Mesendoderm (in vitro differentiated cells): ENCODE results near the gene PLCB4. TPM values are rescaled to one million over a fixed set of nuclear protein-coding genes. Genes with fewer than 3 reads are reported as not detected.

ENCODE experiments used
- DNase-seq: peaks from one replicate; pipeline ENCODE4 v3.0.0; 2013
- H2AK5ac ChIP-seq: 2 replicates; pipeline ENCODE4 v1.6.1; 2013; ENCODE audit warnings: low read length, inconsistent platforms
- H2BK120ac ChIP-seq: 2 replicates; pipeline ENCODE4 v1.6.1; 2013; ENCODE audit warnings: low read depth, mild to moderate bottlenecking, low read length, moderate library complexity, mixed read lengths
- H2BK15ac ChIP-seq: replicated peaks from 2 replicates; pipeline ENCODE4 v1.6.1; 2013; ENCODE audit warnings: low read depth, mild to moderate bottlenecking, moderate library complexity
- H2BK5ac ChIP-seq: 2 replicates; pipeline ENCODE4 v1.6.1; 2013; ENCODE audit warnings: low read length, inconsistent platforms
- H3K18ac ChIP-seq: 2 replicates; pipeline ENCODE4 v1.6.1; 2013; ENCODE audit warnings: mild to moderate bottlenecking, low read length, mixed read lengths
- H3K23ac ChIP-seq: one replicate; pipeline ENCODE4 v1.6.1; 2013; ENCODE audit warnings: low read length
- H3K27ac ChIP-seq: 2 replicates; pipeline ENCODE4 v1.5.1; 2013; ENCODE audit warnings: low read depth, mild to moderate bottlenecking, inconsistent platforms, low read length, moderate library complexity
- H3K27me3 ChIP-seq: 2 replicates; pipeline ENCODE4 v1.6.1; 2013; ENCODE audit warnings: low read length, control low read depth, mild to moderate bottlenecking, inconsistent platforms; ENCODE audit not compliant: insufficient read depth, poor library complexity
- H3K36me3 ChIP-seq: 2 replicates; pipeline ENCODE4 v1.6.1; 2013; ENCODE audit warnings: low read length, inconsistent platforms; ENCODE audit not compliant: control insufficient read depth, insufficient read depth
- H3K4ac ChIP-seq: one replicate; pipeline ENCODE4 v1.6.1; 2013; ENCODE audit warnings: low read depth, mild to moderate bottlenecking, low read length, moderate library complexity
- H3K4me1 ChIP-seq: 2 replicates; pipeline ENCODE4 v1.6.1; 2013; ENCODE audit warnings: low read depth, low read length, inconsistent platforms; ENCODE audit not compliant: control insufficient read depth
- H3K4me2 ChIP-seq: 2 replicates; pipeline ENCODE4 v1.6.1; 2013; ENCODE audit warnings: low read length
- H3K4me3 ChIP-seq: 2 replicates; pipeline ENCODE4 v1.5.1; 2013; ENCODE audit warnings: mild to moderate bottlenecking, low read length
- H3K56ac ChIP-seq: one replicate; pipeline ENCODE4 v1.6.1; 2013; ENCODE audit warnings: low read length
- H3K79me1 ChIP-seq: 2 replicates; pipeline ENCODE4 v1.6.1; 2013; ENCODE audit warnings: low read length, inconsistent platforms
- H3K79me2 ChIP-seq: 2 replicates; pipeline ENCODE4 v1.6.1; 2013; ENCODE audit warnings: mild to moderate bottlenecking, low read length; ENCODE audit not compliant: control insufficient read depth, insufficient read depth
- H3K9ac ChIP-seq: 2 replicates; pipeline ENCODE4 v1.6.1; 2013; ENCODE audit warnings: low read length, inconsistent platforms
- H4K5ac ChIP-seq: one replicate; pipeline ENCODE4 v1.6.1; 2013; ENCODE audit warnings: low read length
- H4K8ac ChIP-seq: one replicate; pipeline ENCODE4 v1.6.1; 2013; ENCODE audit warnings: low read depth, mild to moderate bottlenecking, control low read depth, low read length, moderate library complexity
- WGBS: extraction: QIAGEN DNeasy Blood & Tissue Kit; methylation state at CpG from one replicate; pipeline ENCODE4 v1.1.7; 2013; ENCODE audit warnings: low lambda C conversion rate, missing lambda C conversion rate; ENCODE audit not compliant: insufficient coverage; ENCODE audit errors: extremely low coverage; 5-methylcytosine and 5-hydroxymethylcytosine counted together
- polyA plus RNA-seq, 2 experiments: library from polyadenylated mRNA; stranded (reverse); fragments of 200-250 nt; gene quantifications; one replicate each; pipeline ENCODE4 v1.2.3, GENCODE V29; 2013

Gene PLCB4
- polyA plus RNA-seq (2013, experiment 1 of 2) = 5.7 TPM
- polyA plus RNA-seq (2013, experiment 2 of 2) = 6.2 TPM

DNA sequence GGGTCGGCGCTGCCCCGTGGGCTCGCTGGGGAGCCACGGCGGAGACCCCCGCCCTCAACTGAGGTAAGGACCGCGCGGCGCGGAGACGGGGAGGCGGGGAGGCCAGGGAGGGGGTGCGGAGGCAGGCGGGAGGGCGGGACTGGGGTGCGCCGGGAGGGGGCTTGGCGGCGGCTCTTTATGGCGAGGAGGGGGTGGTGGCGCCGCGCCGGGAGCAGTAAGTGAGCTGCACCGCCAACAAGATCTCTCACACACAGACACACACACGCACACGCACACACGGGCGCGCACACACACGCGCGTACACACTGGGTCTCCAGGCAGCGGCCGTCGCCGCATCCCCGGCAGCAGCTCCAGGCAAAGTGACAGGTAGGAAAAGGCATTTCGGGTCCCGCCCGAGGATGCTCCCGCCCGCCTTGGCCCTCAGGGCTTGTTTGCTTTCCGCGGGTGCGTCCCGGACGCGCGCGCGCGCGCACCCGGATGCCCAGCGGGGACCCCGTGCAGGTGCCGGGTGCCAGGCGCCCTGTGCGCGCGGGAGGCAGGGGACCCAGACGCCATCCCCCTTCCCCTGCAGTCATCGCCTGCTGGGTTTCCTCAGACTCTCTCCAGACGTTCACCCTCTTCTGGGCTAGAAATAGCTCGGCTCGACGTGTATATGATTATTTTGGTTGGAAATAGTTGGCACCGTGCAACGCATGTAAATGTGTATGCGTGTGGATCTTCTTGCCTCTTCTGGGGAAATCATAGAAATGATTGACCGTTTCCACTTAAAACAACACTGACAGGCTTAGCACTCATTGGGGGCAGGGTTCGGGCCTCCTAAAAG lies at the start of gene PLCB4:
Gene PLCB4, plus strand, starts transcription at position 247 of the 823 bp plus-strand sequence. CDS start 238,728 bp downstream, outside the sequence.
- Histone ChIP-seq H4K5ac (no peak within 1 kb of the TSS), H4K8ac (peak within 1 kb of the TSS; percentile 79), H3K4ac (peak within 1 kb of the TSS; percentile 63), H2AK5ac (no peak within 1 kb of the TSS), H3K4me1 (peaks cover 17% of the 10 kb centered on the region), H3K79me2 (peaks cover 18% of the 10 kb centered on the region), H2BK120ac (peak within 1 kb of the TSS; percentile 39), H3K4me2 (peak within 1 kb of the TSS; percentile 82), H3K36me3 (no peaks in the 10 kb centered on the region), H3K27me3 (no peaks in the 10 kb centered on the region), H3K4me3 (peak within 1 kb of the TSS; percentile 74), H3K56ac (peak within 1 kb of the TSS; percentile 92), H3K27ac (peak within 1 kb of the TSS; percentile 79), H3K9ac (peak within 1 kb of the TSS; percentile 82), H3K18ac (peak within 1 kb of the TSS; percentile 81), H2BK5ac (peak within 1 kb of the TSS; percentile 20), H3K23ac (no peak within 1 kb of the TSS), H2BK15ac (no peak within 1 kb of the TSS), H3K79me1 (peaks cover 4% of the 10 kb centered on the region)
- DNase-seq = peak; percentile 77
- WGBS = no CpG with 5 or more reads among the region's 75 CpGs

DNA sequence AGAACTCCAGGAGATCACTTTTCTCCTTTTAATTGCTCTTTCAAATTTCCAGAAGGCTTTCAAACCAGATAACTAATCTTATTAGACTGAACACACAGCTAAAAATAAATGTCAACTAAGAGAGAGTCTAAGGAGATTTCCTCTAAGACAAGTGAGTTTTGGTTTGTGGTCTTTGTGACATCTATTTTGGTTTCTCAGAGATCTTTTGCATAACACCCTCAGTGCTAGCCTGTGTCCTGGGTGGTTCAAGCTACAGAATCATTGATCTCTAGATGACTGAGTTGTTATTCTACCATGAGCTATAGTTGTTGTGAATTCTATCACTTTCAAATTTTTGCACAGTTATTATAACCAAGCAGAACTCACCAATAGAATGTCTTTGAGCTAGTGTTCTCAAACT lies 49.1 kb upstream of the PLCB4 start:
- Histone ChIP-seq H4K5ac (no peak overlapping the region), H2BK15ac (no peak overlapping the region), H3K4me1 (peaks cover 3% of the 10 kb centered on the region), H3K9ac (no peak overlapping the region), H3K4ac (no peak overlapping the region), H3K36me3 (no peaks in the 10 kb centered on the region), H4K8ac (no peak overlapping the region), H3K56ac (no peak overlapping the region), H3K4me3 (no peak overlapping the region), H3K18ac (no peak overlapping the region), H3K79me1 (no peaks in the 10 kb centered on the region), H3K4me2 (no peak overlapping the region), H3K23ac (no peak overlapping the region), H2BK120ac (no peak overlapping the region), H2BK5ac (no peak overlapping the region), H3K27me3 (no peaks in the 10 kb centered on the region), H3K27ac (no peak overlapping the region), H3K79me2 (no peaks in the 10 kb centered on the region), H2AK5ac (no peak overlapping the region)
- no peak for DNase-seq

DNA sequence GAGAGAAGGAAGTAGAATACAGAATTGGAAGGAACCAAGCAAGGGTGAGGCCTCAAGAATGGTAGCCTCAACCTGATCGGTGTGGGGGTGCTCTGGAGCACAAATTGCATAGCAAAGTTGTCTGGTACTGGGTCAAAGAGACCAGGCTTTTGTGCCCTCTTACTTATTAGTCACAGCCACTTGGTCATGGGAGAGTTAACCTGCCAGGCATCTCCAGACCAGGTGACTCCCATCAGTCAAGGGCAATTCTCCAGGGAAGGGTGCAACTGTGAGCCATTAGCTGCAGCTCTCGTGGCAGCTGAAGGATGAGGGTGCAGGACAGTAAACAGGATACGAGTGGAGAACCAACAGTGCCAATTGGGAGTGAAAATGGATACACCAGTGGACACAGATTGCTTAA lies 47.7 kb upstream of the PLCB4 start:
- no peaks in the 10 kb centered on the region for H3K27me3 ChIP-seq
- H3K4me3 ChIP-seq = no peak overlapping the region
- no peak overlapping the region for H4K8ac ChIP-seq
- H3K18ac ChIP-seq = no peak overlapping the region
- no peak overlapping the region for H3K27ac ChIP-seq
- H3K4me2 ChIP-seq = no peak overlapping the region
- no CpG with 5 or more reads among the region's 3 CpGs for WGBS
- H2BK5ac ChIP-seq = no peak overlapping the region
- no peak for DNase-seq
- H3K4ac ChIP-seq = no peak overlapping the region
- H3K79me2 ChIP-seq = no peaks in the 10 kb centered on the region
- H3K56ac ChIP-seq = no peak overlapping the region
- no peak overlapping the region for H3K9ac ChIP-seq
- no peak overlapping the region for H3K23ac ChIP-seq
- no peaks in the 10 kb centered on the region for H3K79me1 ChIP-seq
- peaks cover 3% of the 10 kb centered on the region for H3K4me1 ChIP-seq
- H2BK15ac ChIP-seq = no peak overlapping the region
- peak overlapping the region; percentile 52 for H2AK5ac ChIP-seq
- H2BK120ac ChIP-seq = no peak overlapping the region
- no peak overlapping the region for H4K5ac ChIP-seq
- H3K36me3 ChIP-seq = no peaks in the 10 kb centered on the region

- Histone ChIP-seq H3K27me3 (no peaks in the 10 kb centered on the region), H3K27ac (no peak overlapping the region), H3K18ac (no peak overlapping the region), H2BK15ac (no peak overlapping the region), H4K8ac (no peak overlapping the region), H3K56ac (no peak overlapping the region), H3K79me1 (no peaks in the 10 kb centered on the region), H2AK5ac (no peak overlapping the region), H3K23ac (no peak overlapping the region), H3K9ac (no peak overlapping the region), H3K4me1 (peaks cover 3% of the 10 kb centered on the region), H3K4me2 (no peak overlapping the region), H2BK5ac (no peak overlapping the region), H3K79me2 (no peaks in the 10 kb centered on the region), H3K36me3 (no peaks in the 10 kb centered on the region), H4K5ac (no peak overlapping the region), H3K4ac (no peak overlapping the region), H3K4me3 (no peak overlapping the region), H2BK120ac (no peak overlapping the region)
- DNase-seq = peak; percentile 70
- no CpG with 5 or more reads among the region's 2 CpGs for WGBS
These were observed 47.2 kb upstream of the PLCB4 start for GRCh38 chr20:9021699-9022098.

- Histone ChIP-seq H3K9ac (no peak overlapping the region), H3K56ac (no peak overlapping the region), H3K27me3 (no peaks in the 10 kb centered on the region), H3K4me1 (peaks cover 3% of the 10 kb centered on the region), H2BK15ac (no peak overlapping the region), H3K4ac (no peak overlapping the region), H4K8ac (no peak overlapping the region), H3K79me2 (no peaks in the 10 kb centered on the region), H3K36me3 (no peaks in the 10 kb centered on the region), H4K5ac (no peak overlapping the region), H3K4me2 (no peak overlapping the region), H3K18ac (no peak overlapping the region), H3K23ac (no peak overlapping the region), H3K4me3 (no peak overlapping the region), H3K27ac (no peak overlapping the region), H2BK5ac (no peak overlapping the region), H3K79me1 (no peaks in the 10 kb centered on the region), H2AK5ac (no peak overlapping the region), H2BK120ac (no peak overlapping the region)
- no peak for DNase-seq
- WGBS = no CpG with 5 or more reads among the region's 2 CpGs
These were observed 46.5 kb upstream of the PLCB4 start for GRCh38 chr20:9022376-9022775.

GRCh38 chr20:9024606-9025005 lies 44.3 kb upstream of the PLCB4 start:
- no peak overlapping the region for H4K5ac ChIP-seq
- H3K4me3 ChIP-seq = no peak overlapping the region
- no peaks in the 10 kb centered on the region for H3K79me2 ChIP-seq
- H3K4me2 ChIP-seq = no peak overlapping the region
- H3K27ac ChIP-seq = no peak overlapping the region
- H2AK5ac ChIP-seq = no peak overlapping the region
- no peaks in the 10 kb centered on the region for H3K4me1 ChIP-seq
- H2BK15ac ChIP-seq = no peak overlapping the region
- no peaks in the 10 kb centered on the region for H3K27me3 ChIP-seq
- H4K8ac ChIP-seq = no peak overlapping the region
- DNase-seq = no peak
- H3K4ac ChIP-seq = no peak overlapping the region
- H3K23ac ChIP-seq = no peak overlapping the region
- no peak overlapping the region for H2BK5ac ChIP-seq
- no CpG with 5 or more reads among the region's 4 CpGs for WGBS
- H3K18ac ChIP-seq = no peak overlapping the region
- no peaks in the 10 kb centered on the region for H3K36me3 ChIP-seq
- no peak overlapping the region for H3K9ac ChIP-seq
- no peak overlapping the region for H2BK120ac ChIP-seq
- no peak overlapping the region for H3K56ac ChIP-seq
- no peaks in the 10 kb centered on the region for H3K79me1 ChIP-seq
